ENCODE results near the gene CHN2.

Gene CHN2

GRCh38 chr7:29430279-29430949 lies 235.8 kb downstream of the CHN2 start:
- no peak for TF ChIP-seq CTCF (IDR thresholded peaks at IDR 0.05)

GRCh38 chr7:29431686-29432085 lies 237.1 kb downstream of the CHN2 start:
- no peak for TF ChIP-seq CTCF (IDR thresholded peaks at IDR 0.05)

DNA sequence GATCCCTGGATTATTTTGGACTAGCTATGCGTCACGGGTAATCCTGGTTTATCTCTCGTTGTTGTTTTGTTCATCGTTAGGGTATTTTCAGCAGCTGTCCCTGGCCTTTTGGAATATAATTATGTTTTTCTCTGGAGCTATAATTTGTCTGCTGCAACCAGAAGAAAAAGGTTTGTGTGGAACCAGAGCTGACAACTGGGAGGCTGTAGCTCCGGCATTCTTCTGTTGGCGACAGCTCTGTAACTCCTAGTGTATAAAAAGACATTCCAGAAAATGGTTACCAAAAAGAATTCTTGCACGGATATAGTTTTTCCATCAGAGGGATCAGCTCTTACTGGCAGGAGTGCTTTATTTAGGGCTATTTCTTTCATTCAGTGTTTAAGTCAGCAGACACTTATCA lies 238.1 kb downstream of the CHN2 start:
- no peak for TF ChIP-seq CTCF (IDR thresholded peaks at IDR 0.05)

DNA sequence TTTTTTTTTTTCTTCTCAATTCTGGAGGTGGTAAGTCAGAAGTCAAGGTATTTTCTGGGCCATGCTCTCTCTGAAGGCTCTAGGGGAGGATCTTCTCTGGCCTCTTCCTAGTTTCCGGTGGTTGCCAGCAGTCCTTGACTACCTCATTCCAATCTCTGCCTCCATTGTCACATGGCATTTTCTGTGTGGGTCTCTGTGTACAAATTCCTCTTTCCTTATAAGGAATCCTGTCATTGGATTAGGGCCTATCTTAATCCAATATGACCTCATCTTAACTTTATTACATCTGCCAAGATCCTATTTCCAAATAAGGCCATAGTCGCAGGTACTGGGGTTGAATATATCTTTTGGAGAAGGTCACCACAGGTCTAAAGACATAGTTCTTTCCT lies 239.8 kb downstream of the CHN2 start:
- TF ChIP-seq CTCF (IDR thresholded peaks at IDR 0.05), result no peak

DNA sequence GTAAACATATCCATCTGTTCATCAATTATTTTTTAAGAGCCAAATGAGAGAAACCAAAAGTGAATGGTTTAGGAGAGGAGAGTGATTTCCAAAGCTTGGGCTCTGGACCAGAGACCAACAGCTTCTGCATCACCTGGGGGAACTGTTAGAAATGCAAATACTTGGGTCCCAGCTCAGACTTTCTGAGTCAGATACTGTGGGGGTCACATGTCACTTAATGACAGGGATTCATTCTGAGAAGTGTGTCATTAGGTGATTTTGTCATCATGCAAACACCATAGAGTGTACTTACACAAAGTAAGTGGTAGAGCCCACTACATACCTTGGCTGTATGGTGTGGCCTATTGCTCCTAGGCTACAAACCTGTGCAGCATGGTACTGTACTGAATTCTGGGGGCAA lies 240.6 kb downstream of the CHN2 start:
- TF ChIP-seq CTCF (IDR thresholded peaks at IDR 0.05), result no peak

DNA sequence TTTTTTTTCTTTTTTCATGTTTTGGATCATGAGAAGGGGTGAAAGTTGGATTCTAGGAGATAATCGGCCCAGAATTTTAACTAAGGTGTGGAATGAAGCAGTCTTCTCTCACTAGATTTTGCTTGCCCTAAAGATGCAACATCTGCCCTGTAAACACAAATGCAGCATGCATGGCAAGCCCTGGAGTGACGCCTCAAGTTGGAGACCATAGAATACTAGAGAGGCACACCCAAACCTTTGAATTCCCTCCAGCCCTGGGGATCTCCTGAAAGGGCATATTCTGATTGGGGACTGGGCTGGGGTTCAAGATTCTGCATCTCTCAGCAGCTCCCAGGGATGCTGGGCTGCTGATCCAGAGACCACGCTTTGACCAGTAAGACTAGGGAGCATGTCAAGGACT lies 241.3 kb downstream of the CHN2 start:
- no peak for TF ChIP-seq CTCF (IDR thresholded peaks at IDR 0.05)

DNA sequence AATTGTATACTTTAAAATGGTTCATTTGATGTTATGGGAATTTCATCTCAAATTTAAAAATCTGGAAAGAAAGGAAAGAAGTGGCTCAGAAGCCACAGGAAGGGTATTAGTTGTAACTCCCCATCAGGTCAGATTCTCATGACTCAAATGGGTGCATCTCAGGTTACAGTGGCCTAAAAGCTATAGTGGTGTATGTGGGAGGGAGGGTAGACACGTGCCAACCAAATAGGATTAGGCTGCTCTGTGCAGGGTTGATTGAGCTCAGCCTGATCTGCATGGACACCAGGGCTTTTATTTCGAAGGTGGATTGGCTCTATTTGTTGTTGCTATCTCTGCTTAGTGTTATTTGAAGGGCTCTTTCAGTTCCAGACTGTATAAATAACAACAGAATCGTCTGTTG lies 247.6 kb downstream of the CHN2 start:
- TF ChIP-seq CTCF (IDR thresholded peaks at IDR 0.05), result no peak

DNA sequence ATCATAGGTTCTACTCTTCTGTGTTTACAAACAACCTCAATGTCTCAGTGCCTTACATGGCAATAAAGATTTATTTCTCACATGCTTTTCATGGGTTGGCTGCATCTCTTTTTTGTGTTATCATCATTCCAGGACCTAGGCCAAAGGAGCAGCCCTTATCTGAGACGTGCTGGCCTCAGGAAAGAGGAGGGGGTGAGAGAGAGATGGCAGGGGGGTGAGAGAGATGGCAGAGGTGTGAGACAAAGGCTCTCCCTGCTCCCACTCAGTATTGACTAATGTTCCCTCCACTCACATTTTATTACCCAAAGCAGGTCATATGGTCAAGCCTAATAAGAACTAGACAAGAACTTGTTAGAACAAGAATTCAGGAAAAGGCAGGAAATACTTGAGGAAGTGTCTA lies 249.0 kb downstream of the CHN2 start:
- TF ChIP-seq CTCF (IDR thresholded peaks at IDR 0.05), result no peak
